ENCODE data around the gene NABP1. TPM values are rescaled to one million over a fixed set of nuclear protein-coding genes. Genes with fewer than 3 reads are reported as not detected.

NABP1 gene
- total and polyA plus RNA-seq, 10 of the 15 experiments (the other 5 are each of a cell fraction or from before 2014, with no cell fraction given), result 22.9 to 65.7 (median 39.9) TPM

GRCh38 chr2:191730263-191730662 lies 52.3 kb downstream of the NABP1 start (continued):
- TF ChIP-seq SUPT20H (IDR thresholded peaks at IDR 0.05; ENCODE audit: borderline replicate concordance, control insufficient read depth, low read depth, low read length), result no peak
- no peak for TF ChIP-seq HSF1 (IDR thresholded peaks at IDR 0.05; ENCODE audit: low read depth, low read length)
- TF ChIP-seq KDM1A (IDR thresholded peaks at IDR 0.05; ENCODE audit: borderline replicate concordance), result no peak
- TF ChIP-seq FOXK2 (IDR thresholded peaks at IDR 0.05), result no peak
- TF ChIP-seq NR2F1 (conservative IDR thresholded peaks at IDR 0.05), result no peak
- TF ChIP-seq IRF4 (IDR thresholded peaks at IDR 0.05; ENCODE audit: low read depth, low read length), result no peak
- TF ChIP-seq PML (IDR thresholded peaks at IDR 0.05; ENCODE audit: low read length), result no peak

Small RNAs within 50 kb of the gene (small RNA-seq; reads per million reads assigned to genes)
- not detected for gene RF02271

Other genes with a start within 250 kb of the NABP1 start
- gene CAVIN2, start 169.0 kb downstream of the NABP1 start, total RNA-seq (2014; rRNA removed), result not detected in 2 replicates
- gene CAVIN2, start 169.0 kb downstream of the NABP1 start, total RNA-seq (2014; rRNA removed; fragmentation: Illumina TruSeq; extraction: Trizol), result not detected in 2 replicates
- 0.11 TPM in 1 of 2 replicates, not detected in the other for gene CAVIN2, start 169.0 kb downstream of the NABP1 start, total RNA-seq (2021)
- 0.03 TPM in 1 of 2 replicates, not detected in the other for gene CAVIN2, start 169.0 kb downstream of the NABP1 start, polyA plus RNA-seq (2011; rRNA removed)
- not detected in 2 replicates for gene CAVIN2, start 169.0 kb downstream of the NABP1 start, polyA plus RNA-seq (2014; fragmentation: Illumina TruSeq; extraction: Trizol)
- not detected for gene CAVIN2, start 169.0 kb downstream of the NABP1 start, polyA plus RNA-seq (2014; fragmentation: Nextera tagmentation; extraction: Ambion mirVana)
- not detected in 2 replicates for gene CAVIN2, start 169.0 kb downstream of the NABP1 start, polyA plus RNA-seq (2014; rRNA removed)
- not detected for gene CAVIN2, start 169.0 kb downstream of the NABP1 start, polyA plus RNA-seq (2016; fragmentation: Nextera tagmentation; extraction: Ambion mirVana)